ENCODE data around the gene TMEM184A.
A peak's percentile ranks its signal among the peaks of the same experiment; 100 is the strongest.
"Not testable (repeated sequence)": the region's sequence is repeated elsewhere in the genome, so short reads cannot be mapped to it uniquely, and the experiment has no call there.

TMEM184A gene

DNA sequence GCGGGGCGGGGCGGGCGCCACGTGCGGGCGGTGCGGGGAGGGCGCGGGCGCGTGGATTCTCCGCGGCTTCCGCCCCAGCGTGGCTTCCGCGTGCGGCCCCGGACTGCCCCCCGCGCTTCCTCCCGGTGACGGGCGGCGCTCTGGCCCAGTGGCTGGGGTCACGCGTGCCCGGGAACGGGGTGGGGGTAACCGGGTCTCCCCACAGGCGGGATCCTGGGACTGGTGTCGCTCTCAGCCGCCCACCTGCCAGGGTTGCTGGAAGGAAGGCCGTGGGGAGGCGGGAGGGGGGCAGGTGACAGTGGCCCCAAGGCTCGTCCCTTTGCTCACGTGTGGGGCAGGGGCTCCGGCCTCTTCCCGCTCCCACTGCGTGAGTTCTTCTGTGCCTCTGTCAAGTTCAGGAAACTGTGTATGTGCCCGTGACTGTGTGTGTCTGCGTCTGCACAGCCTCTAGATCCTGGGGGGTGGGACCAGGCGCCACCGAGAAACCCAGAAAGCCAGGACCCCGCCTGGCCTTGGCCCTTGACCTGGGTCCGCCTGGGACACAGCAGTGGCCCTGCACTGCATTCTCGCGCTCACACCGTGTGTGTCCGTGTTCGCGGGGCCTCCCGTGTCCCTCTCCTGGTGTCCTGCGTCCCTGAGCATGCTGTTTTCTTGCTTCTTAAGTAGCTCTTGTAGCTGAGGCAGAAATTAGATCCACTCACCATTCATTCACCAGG lies 24.6 kb downstream of the TMEM184A start:
- peak; percentile 38 to 60 for DNase-seq
- TF ChIP-seq GATA1 (IDR thresholded peaks at IDR 0.05; ENCODE audit: low read depth, low read length) (no peak), POLR2A (IDR thresholded peaks at IDR 0.05; ENCODE audit: low read length) (no peak)

DNA sequence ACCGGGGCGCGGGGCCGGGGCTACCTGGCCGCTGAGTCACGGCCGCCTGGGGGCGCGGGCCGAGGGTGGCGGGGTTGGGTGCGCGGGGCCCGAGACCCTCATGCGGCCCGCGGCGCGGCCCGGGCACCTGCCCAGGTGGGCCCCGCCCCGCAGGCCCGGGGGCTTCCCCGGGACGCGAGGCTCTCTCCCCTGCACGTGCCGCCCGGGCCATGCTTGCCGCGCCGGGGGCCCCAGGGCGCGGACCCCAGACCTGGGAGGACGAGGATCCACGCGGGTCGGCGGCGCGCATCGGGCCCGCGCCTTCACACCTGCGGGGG lies 25.1 kb downstream of the TMEM184A start:
- TF ChIP-seq POLR2A (IDR thresholded peaks at IDR 0.05; ENCODE audit: low read length): no peak
- no peak for TF ChIP-seq GATA1 (IDR thresholded peaks at IDR 0.05; ENCODE audit: low read depth, low read length)
- DNase-seq: no peak

DNA sequence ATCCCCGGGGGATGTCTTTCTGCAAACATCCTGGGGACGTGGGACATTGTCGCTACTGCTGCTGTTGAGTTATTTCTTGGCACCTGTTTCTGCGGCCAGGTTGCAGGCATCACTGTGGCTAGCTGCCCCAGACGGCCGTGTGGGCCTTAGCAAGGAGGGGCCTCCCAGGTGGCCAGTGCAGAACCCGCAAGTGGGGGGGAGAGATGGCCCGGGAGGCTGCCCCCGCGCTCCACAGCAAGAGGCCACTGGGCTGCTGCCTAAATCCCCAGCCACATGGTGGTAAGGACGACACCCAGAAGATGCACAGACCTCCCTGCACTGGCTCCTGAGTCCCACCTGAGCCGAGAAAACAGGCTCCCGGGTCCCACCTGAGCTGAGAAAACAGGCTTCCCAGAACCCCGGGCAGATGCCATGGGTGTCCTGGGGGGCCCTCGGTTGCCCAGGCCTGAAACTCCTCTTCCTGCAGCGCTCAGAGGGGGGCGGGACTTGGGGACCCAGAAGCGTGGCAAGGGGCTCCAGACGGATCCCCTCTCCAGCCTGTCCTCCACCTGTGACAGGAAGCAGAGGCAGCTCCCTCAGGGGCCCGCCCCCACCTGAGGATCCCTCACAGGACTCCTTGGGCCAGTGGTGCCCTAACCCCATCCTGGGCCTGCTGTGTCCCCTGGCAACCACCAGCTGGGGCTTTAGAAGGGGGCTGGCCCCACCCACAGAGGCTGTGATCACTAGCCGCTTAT lies 26.5 kb downstream of the TMEM184A start:
- no peak for DNase-seq
- TF ChIP-seq POLR2A (IDR thresholded peaks at IDR 0.05; ENCODE audit: low read length): no peak
- no peak for TF ChIP-seq GATA1 (IDR thresholded peaks at IDR 0.05; ENCODE audit: low read depth, low read length)

DNA sequence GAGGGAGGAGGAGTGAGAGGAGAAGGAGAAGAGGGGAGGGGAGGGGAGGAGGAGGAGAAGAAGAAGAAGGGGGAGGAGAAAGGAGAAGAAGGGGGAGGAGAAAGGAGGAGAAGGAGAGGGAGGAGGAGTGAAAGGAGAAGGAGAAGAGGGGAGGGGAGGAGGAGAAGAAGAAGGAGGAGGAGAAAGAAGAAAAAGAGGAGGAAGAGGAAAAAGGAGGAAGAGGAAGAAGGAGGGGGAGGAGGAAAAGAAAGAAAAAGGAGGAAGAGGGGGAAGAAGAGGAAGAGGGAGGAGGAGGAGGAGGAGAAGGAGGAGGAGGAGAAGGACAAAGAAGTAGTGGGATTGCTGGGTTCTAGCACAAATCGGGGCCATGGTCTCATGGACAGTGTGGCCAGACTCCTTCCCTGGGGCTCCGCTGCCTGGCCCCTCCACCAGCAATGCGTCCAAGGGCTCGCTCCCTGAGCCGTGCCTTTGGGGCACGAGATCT lies 29.7 kb downstream of the TMEM184A start:
- DNase-seq: no peak
- TF ChIP-seq GATA1 (IDR thresholded peaks at IDR 0.05; ENCODE audit: low read depth, low read length) (no peak), POLR2A (IDR thresholded peaks at IDR 0.05; ENCODE audit: low read length) (no peak)

DNA sequence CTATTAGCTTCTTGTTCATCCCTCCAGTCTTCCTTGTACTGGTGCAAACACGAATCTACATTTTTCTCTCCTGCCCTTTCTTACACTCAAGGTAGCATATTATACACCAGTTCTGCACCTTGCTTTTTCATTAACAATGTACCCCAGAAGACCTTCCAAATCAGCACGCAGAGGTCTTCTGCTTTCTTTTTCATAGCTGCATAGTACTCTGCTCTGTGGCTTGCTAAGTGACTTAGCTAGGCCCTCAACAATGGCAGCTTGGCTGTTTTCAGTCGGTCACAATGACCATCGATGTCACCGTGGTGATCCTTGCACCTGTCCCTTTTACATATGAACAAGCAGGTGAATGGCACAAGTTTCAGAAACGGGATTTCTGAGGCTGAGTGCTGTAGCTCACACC lies 30.6 kb downstream of the TMEM184A start:
- TF ChIP-seq GATA1 (IDR thresholded peaks at IDR 0.05; ENCODE audit: low read depth, low read length): no peak
- TF ChIP-seq POLR2A (IDR thresholded peaks at IDR 0.05; ENCODE audit: low read length): no peak

DNA sequence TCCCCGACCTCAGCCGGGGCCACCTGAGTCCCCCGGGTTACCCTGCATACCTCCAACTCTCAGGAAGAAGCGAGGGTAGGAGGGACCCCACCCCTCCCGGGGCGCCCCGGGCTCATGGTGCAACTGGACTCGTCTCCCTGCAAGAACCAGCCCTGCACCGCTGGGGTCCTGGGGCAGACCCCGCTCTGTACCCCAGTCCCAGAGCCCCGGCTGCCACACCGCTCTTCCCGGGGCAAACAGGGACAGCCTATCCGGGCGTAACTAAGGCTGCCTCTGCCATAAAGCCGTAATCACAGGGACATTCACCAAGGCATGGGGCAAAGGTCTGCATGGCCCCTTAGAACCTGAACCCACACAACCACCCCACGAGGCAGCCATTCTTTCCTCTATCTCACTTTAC lies 32.2 kb downstream of the TMEM184A start:
- TF ChIP-seq POLR2A (IDR thresholded peaks at IDR 0.05; ENCODE audit: low read length) (no peak), GATA1 (IDR thresholded peaks at IDR 0.05; ENCODE audit: low read depth, low read length) (no peak)
- DNase-seq: no peak

More for the DNA sequence above, 30.6 kb downstream of the TMEM184A start:
- DNase-seq: no peak

DNA sequence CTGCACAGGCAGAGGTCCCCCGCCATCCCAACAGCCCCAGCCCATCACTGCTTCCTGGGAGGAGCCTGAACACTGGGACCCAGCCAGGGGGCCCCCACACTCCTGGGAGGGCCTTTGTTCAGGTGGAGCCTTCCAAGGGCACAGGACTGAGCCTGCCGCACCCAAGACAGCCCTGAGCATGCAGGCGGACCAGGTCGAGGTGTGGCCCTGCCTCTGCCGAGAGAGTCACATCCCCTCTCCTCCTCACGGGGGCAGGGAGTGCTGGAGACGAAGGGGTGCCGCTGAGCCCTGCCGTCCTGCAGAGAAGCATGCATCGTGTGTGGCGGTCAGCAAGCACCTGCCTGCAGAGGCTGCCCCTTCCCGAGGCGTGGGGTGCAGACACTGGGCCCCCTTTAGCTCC lies 32.8 kb downstream of the TMEM184A start:
- no peak for DNase-seq
- TF ChIP-seq GATA1 (IDR thresholded peaks at IDR 0.05; ENCODE audit: low read depth, low read length) (no peak), POLR2A (IDR thresholded peaks at IDR 0.05; ENCODE audit: low read length) (no peak)

DNA sequence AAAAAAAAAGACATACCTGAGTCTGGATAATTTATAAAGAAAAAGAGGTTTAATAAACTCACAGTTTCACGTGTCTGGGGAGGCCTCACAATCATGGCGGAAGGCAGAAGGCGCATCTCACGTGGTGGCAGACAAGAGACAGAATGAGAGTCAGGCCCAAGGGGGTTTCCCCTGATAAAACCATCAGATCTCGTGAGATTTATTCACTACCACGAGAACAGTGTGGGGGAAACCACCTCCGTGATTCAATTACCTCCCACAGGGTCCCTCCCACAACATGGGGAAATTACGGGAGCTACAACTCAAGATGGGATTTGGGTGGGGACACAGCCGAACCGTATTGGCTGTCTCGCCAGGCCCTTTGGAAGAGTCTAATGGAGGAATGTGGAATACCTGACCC lies 34.5 kb downstream of the TMEM184A start:
- TF ChIP-seq GATA1 (IDR thresholded peaks at IDR 0.05; ENCODE audit: low read depth, low read length): no peak
- TF ChIP-seq POLR2A (IDR thresholded peaks at IDR 0.05; ENCODE audit: low read length): no peak
- DNase-seq: no peak

DNA sequence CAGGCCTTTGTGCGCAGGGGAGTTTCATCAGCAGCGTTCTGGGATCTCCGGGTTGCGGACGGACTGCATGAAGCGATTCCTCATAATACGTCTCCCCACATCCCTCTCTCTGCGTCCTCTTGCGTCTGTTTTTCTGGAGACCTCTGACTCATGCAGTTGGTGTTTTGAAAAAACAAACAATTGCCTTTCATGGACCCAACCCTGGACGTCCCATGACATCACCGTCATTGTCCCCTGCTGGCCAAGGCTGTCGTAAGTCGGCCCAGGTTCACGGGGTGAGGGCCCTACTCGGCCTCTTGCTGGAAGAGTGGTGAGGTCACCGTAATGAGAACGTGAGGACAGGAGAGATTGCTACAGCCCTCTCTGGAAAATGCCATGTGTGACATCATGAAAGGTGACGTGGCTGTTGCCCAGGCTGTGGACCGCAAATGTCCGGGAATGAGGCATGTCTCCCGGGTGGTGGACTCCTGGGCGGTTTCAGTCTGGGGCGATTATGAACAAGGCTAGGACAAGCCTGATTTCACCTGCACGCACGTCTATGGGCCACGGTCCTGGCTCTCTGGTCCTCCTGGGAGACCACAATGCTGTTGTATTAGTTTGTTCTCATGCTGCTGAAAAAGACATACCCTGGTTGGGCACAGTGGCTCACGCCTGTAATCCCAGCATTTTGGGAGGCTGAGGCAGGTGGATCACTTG lies 35.3 kb downstream of the TMEM184A start:
- DNase-seq: no peak

DNA sequence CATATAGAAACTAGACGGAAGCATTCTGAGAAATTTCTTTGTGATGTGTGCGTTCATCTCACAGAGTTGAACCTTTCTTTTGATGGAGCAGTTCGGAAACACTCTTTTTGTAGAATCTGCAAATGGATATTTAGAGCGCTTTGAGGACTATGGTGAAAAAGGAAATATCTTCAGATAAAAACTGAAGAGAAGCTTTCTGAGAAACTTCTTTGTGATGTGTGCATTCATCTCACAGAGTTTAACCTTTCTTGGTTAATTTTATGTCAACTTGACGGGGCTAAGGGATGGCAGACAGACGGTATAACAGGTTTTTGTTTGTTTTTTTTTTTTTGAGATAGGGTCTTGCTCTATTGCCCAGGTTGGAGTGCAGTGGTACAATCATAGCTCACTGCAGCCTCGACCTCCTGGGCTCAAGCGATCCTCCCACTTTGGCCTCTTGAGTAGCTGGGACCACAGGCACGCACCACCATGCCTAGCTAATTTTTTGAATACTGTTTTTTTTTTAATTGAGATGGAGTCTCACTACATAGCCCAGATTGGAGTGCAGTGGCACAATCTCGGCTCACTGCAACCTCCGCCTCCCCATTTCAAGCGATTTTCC lies 36.6 kb downstream of the TMEM184A start:
- not testable (repeated sequence) for DNase-seq

More for the DNA sequence above, 35.3 kb downstream of the TMEM184A start:
- TF ChIP-seq POLR2A (IDR thresholded peaks at IDR 0.05; ENCODE audit: low read length): no peak
- no peak for TF ChIP-seq GATA1 (IDR thresholded peaks at IDR 0.05; ENCODE audit: low read depth, low read length)

DNA sequence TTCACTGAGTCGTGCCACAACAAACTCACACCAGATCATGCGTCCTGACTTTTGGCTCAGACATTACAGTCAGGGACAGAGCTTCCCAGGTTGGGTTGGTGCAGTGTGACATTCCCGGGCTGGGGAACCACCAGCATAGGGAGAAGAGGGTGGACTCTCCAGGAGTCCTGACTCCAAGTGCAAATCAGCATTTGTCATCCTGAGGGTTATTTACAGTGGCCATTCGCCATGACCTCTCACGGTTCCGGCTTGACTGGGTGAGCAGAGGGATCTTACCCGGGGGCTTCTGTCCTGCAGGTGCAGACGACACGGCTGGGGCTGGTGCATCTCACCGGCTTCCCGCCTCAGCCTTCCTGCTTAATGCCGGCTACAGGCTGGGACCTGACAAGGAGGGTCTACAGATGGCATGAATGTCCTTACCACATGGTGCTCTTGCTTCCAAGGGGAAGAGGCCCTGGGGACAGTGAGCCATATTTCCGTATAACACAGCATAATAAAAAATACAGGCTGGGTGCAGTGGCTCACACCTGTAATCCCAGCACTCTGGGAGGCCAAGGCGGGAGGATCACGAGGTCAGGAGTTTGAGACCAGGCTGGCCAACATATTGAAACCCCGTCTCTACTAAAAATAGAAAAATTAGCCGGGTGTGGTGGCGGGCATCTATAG lies 39.3 kb downstream of the TMEM184A start:
- TF ChIP-seq GATA1 (IDR thresholded peaks at IDR 0.05; ENCODE audit: low read depth, low read length): no peak
- TF ChIP-seq POLR2A (IDR thresholded peaks at IDR 0.05; ENCODE audit: low read length): no peak
- no peak for DNase-seq

DNA sequence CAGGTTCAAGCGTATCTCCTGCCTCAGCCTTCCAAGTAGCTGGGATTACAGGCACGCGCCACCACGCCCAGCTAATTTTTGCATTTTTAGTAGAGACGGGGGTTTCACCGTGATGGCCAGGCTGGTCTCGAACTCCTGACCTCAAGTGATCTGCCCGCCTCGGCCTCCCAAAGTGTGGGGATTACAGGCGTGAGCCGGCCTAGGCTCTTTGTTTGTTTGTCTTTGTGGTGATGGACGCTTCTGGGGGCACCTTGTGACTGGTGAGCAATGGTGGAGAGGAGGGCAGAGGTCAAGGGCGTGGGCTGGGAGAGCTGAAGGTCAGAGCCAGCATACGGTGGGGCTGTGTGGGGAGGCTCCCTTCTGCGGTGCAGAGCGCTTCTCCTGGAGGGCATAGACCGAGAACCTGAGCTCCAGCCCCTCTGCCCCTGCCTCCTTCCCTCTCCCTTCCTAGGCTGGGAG lies 40.5 kb downstream of the TMEM184A start:
- not testable (repeated sequence) for DNase-seq

DNA sequence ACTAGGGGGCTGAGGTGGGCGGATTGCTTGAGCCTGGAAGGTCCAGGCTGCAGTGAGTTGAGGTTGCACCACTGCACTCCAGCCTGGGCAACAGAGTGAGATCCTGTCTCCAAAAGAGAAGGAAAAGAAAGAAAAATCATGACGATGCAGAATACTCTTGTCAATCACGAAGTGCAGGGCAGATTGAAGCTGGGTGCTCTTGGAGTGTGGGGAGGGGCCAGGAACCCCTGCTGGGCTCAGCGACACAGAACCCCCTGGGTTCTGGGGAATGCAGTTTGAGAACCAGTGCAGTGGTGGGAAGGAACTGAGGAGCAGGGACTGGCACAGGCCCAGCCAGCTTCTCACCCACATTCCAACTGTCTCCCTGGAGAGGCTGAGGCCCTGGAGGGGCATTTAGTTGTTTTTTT lies 41.0 kb downstream of the TMEM184A start:
- TF ChIP-seq POLR2A (IDR thresholded peaks at IDR 0.05; ENCODE audit: low read length) (no peak), GATA1 (IDR thresholded peaks at IDR 0.05; ENCODE audit: low read depth, low read length) (no peak)
- no peak for DNase-seq

DNA sequence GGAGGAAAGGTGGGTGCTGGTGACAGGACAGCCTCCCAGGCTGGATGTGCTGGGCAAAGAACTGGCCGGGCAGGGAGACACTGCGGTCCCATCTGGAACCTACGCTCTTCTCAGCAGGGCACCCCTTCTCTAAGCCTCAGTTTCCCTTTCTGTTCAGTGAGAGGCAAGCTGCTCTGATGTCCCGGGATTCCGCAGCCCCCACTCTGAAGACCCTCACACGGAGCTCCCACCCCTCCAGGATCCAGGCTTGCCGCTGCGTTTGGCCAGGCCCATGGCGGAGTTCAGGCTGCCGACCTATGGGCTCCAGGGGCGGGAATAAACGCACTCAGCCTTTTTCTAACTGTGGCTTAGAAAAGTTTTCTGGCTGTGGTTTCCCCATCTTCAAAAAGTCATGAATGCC lies 41.6 kb downstream of the TMEM184A start:
- DNase-seq: no peak
- TF ChIP-seq POLR2A (IDR thresholded peaks at IDR 0.05; ENCODE audit: low read length): no peak
- TF ChIP-seq GATA1 (IDR thresholded peaks at IDR 0.05; ENCODE audit: low read depth, low read length): no peak

Measured in erythroblast (primary cell).